NB4 (cell line): ENCODE measurements around the gene HNRNPUL1.

ENCODE experiments used
- MAX ChIP-seq: IDR thresholded peaks from 2 replicates; pipeline ENCODE4 v1.6.1; 2011; ENCODE audit warnings: low read depth, low read length
- MYC ChIP-seq: IDR thresholded peaks from 2 replicates; pipeline ENCODE4 v1.6.1; 2011; ENCODE audit warnings: low read depth, low read length
- POLR2A ChIP-seq: IDR thresholded peaks from 2 replicates; pipeline ENCODE4 v1.6.1; 2011; ENCODE audit warnings: mild to moderate bottlenecking; ENCODE audit not compliant: insufficient read length; ENCODE audit errors: extremely low read depth
- TF ChIP-seq, protein P1 (sequence below): IDR thresholded peaks from one replicate; pipeline ENCODE4 v1.5.1; 2012; ENCODE audit warnings: low read depth, low read length

GRCh38 chr19:41352279-41352608, 88.1 kb downstream of the HNRNPUL1 start:
- TF ChIP-seq MAX: no peak
- TF ChIP-seq, protein P1, sequence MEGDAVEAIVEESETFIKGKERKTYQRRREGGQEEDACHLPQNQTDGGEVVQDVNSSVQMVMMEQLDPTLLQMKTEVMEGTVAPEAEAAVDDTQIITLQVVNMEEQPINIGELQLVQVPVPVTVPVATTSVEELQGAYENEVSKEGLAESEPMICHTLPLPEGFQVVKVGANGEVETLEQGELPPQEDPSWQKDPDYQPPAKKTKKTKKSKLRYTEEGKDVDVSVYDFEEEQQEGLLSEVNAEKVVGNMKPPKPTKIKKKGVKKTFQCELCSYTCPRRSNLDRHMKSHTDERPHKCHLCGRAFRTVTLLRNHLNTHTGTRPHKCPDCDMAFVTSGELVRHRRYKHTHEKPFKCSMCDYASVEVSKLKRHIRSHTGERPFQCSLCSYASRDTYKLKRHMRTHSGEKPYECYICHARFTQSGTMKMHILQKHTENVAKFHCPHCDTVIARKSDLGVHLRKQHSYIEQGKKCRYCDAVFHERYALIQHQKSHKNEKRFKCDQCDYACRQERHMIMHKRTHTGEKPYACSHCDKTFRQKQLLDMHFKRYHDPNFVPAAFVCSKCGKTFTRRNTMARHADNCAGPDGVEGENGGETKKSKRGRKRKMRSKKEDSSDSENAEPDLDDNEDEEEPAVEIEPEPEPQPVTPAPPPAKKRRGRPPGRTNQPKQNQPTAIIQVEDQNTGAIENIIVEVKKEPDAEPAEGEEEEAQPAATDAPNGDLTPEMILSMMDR: no peak
- no peak for TF ChIP-seq POLR2A
- TF ChIP-seq MYC: no peak
